ENCODE measurements around the gene ADGRL2.
"Not testable (repeated sequence)": the region's sequence is repeated elsewhere in the genome, so short reads cannot be mapped to it uniquely, and the experiment has no call there.

Gene ADGRL2

GRCh38 chr1:81850495-81850894 lies 49.8 kb downstream of the ADGRL2 start:
- DNase-seq = no peak

- DNase-seq = no peak
These were observed 50.5 kb downstream of the ADGRL2 start for GRCh38 chr1:81851217-81851616.

- DNase-seq = no peak
These were observed 52.2 kb downstream of the ADGRL2 start for GRCh38 chr1:81852961-81853360.

GRCh38 chr1:81867235-81867634 lies 66.5 kb downstream of the ADGRL2 start:
- no peak for DNase-seq

- DNase-seq = no peak
These were observed 68.6 kb downstream of the ADGRL2 start for GRCh38 chr1:81869307-81869706.

GRCh38 chr1:81871091-81871490 lies 70.4 kb downstream of the ADGRL2 start:
- not testable (repeated sequence) for DNase-seq

- DNase-seq = no peak
These were observed 73.2 kb downstream of the ADGRL2 start for GRCh38 chr1:81873946-81874345.

GRCh38 chr1:81874461-81874860 lies 73.7 kb downstream of the ADGRL2 start:
- no peak for DNase-seq

GRCh38 chr1:81874940-81875339 lies 74.2 kb downstream of the ADGRL2 start:
- no peak for DNase-seq

- DNase-seq = no peak
These were observed 76.4 kb downstream of the ADGRL2 start for GRCh38 chr1:81876901-81877733.

GRCh38 chr1:81877940-81878339 lies 77.2 kb downstream of the ADGRL2 start:
- DNase-seq = no peak

- no peak for DNase-seq
These were observed 77.8 kb downstream of the ADGRL2 start for GRCh38 chr1:81878538-81878937.

- DNase-seq = no peak
These were observed 80.0 kb downstream of the ADGRL2 start for GRCh38 chr1:81880781-81881180.

- DNase-seq = no peak
These were observed 84.6 kb downstream of the ADGRL2 start for GRCh38 chr1:81885291-81885690.

- not testable (repeated sequence) for DNase-seq
These were observed 85.6 kb downstream of the ADGRL2 start for GRCh38 chr1:81886292-81886691.

GRCh38 chr1:81887421-81888144 lies 86.8 kb downstream of the ADGRL2 start:
- DNase-seq = no peak

GRCh38 chr1:81889166-81889565 lies 88.4 kb downstream of the ADGRL2 start:
- no peak for DNase-seq

GRCh38 chr1:81894867-81895266 lies 94.1 kb downstream of the ADGRL2 start:
- no peak for DNase-seq

GRCh38 chr1:81899214-81899821 lies 98.6 kb downstream of the ADGRL2 start:
- DNase-seq = no peak

GRCh38 chr1:81907575-81907974 lies 106.8 kb downstream of the ADGRL2 start:
- no peak for DNase-seq

GRCh38 chr1:81912383-81912782 lies 111.6 kb downstream of the ADGRL2 start:
- DNase-seq = no peak

- DNase-seq = no peak
These were observed 115.2 kb downstream of the ADGRL2 start for GRCh38 chr1:81915937-81916336.

GRCh38 chr1:81920245-81920740 lies 119.6 kb downstream of the ADGRL2 start:
- DNase-seq = no peak

- no peak for DNase-seq
These were observed 120.2 kb downstream of the ADGRL2 start for GRCh38 chr1:81920886-81921285.
